NCI-H146 treated with DMSO at 0.1 percent for 48 hours (cell line): ENCODE results near the gene CALCOCO2.

Source experiments
- DNase-seq: peaks from one replicate; lab custom pipeline; 2025; ENCODE audit not compliant: unreplicated experiment; lab: John Stamatoyannopoulos, UW

CALCOCO2 gene

GRCh38 chr17:48912476-48912875 lies 81.6 kb downstream of the CALCOCO2 start:
- DNase-seq, result no peak
